Measurements from ENCODE around the gene ULBP2.
"Not testable (repeated sequence)": the region's sequence is repeated elsewhere in the genome, so short reads cannot be mapped to it uniquely, and the experiment has no call there.

ULBP2 gene

GRCh38 chr6:149953934-149954327 is 12.1 kb downstream of the ULBP2 start:
- not testable (repeated sequence) for DNase-seq

GRCh38 chr6:149954328-149954983 is 12.6 kb downstream of the ULBP2 start:
- DNase-seq = not testable (repeated sequence)

GRCh38 chr6:149954984-149955653 is 13.3 kb downstream of the ULBP2 start:
- not testable (repeated sequence) for DNase-seq

- not testable (repeated sequence) for DNase-seq
Observed at GRCh38 chr6:149955654-149956317, 14.0 kb downstream of the ULBP2 start.

- DNase-seq = not testable (repeated sequence)
Observed at GRCh38 chr6:149958124-149958523, 16.3 kb downstream of the ULBP2 start.

GRCh38 chr6:149959806-149960205 is 18.0 kb downstream of the ULBP2 start:
- DNase-seq = not testable (repeated sequence)

- no peak for DNase-seq
Observed at GRCh38 chr6:149960488-149960887, 18.7 kb downstream of the ULBP2 start.

GRCh38 chr6:149961728-149962425 is 20.1 kb downstream of the ULBP2 start:
- peak; percentile 5 for DNase-seq

- DNase-seq = no peak
Observed at GRCh38 chr6:149962461-149963211, 20.8 kb downstream of the ULBP2 start.

- peak; percentile 44 for DNase-seq
Observed at GRCh38 chr6:149963212-149963461, 21.3 kb downstream of the ULBP2 start.

- peak; percentile 94 for DNase-seq
Observed at GRCh38 chr6:149963462-149964307, 21.9 kb downstream of the ULBP2 start, which contains the start of gene ULBP1. Gene ULBP1, plus strand, starts transcription at chr6:149963943. Its CDS starts 107 bp downstream, at chr6:149964050.

- no peak for DNase-seq
Observed at GRCh38 chr6:149964308-149965193, 22.7 kb downstream of the ULBP2 start.

- DNase-seq = peak; percentile 6
Observed at GRCh38 chr6:149965194-149966020, 23.6 kb downstream of the ULBP2 start.

GRCh38 chr6:149966319-149966718 is 24.5 kb downstream of the ULBP2 start:
- not testable (repeated sequence) for DNase-seq

GRCh38 chr6:149967591-149967990 is 25.8 kb downstream of the ULBP2 start:
- DNase-seq = no peak

- DNase-seq = not testable (repeated sequence)
Observed at GRCh38 chr6:149967999-149968398, 26.2 kb downstream of the ULBP2 start.

- DNase-seq = not testable (repeated sequence)
Observed at GRCh38 chr6:149968909-149969308, 27.1 kb downstream of the ULBP2 start.

- no peak for DNase-seq
Observed at GRCh38 chr6:149969635-149970034, 27.8 kb downstream of the ULBP2 start.

GRCh38 chr6:149974394-149974793 is 32.6 kb downstream of the ULBP2 start:
- not testable (repeated sequence) for DNase-seq

GRCh38 chr6:149974825-149975224 is 33.0 kb downstream of the ULBP2 start:
- no peak for DNase-seq
